Stimulated activated CD8-positive, alpha-beta memory T cell treated with anti-CD3 and anti-CD28 coated beads, Interleukin-7, amount 100 ng/mL, for 1 hour (primary cell): ENCODE measurements around the gene RNF34.
A peak's percentile ranks its signal among the peaks of the same experiment; 100 is the strongest.

Experiments
- DNase-seq, 2 donors: peaks; one replicate each; pipeline ENCODE4 v3.0.0-alpha.2; 2020; ENCODE audit warnings: low read depth in 2 of 2

Gene RNF34

GRCh38 chr12:121466794-121467637 lies 67.1 kb downstream of the RNF34 start:
- peak; percentile 73 to 75 for DNase-seq

- no peak for DNase-seq
Observed at GRCh38 chr12:121467638-121468498, 68.0 kb downstream of the RNF34 start.

DNA sequence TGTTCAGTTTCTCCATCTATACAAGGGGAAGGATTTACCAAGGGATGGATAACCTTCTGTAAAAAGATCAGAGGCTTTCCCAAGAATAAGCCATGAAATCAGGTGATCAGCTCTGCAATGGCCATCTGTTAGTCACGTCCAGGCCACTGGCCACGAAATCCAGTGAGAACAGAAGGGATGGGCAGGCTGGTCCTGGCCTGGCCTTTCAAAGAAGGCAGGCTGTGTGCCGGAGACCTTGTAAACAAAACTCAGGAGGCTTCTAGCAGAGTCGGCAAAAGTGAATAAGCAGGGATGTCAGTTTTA lies 68.5 kb downstream of the RNF34 start:
- DNase-seq = no peak

DNA sequence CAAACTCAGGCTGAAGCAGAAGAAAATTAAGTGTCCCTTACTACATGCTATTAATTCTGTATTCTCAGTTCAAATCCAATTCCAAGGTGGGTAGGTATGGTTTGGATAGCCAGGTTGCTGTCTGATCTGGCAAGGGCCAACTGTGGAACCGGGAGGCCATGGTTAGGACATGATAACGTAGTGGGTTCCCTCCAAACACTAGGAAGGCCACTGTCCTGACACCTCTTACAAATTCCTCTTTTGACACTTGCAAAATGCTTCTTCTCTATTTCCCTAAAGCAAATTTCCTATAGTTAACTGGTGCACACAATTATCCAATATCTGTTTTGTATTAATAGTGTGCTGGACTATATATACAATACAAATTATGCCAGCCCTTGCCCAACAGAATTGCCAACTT lies 70.8 kb downstream of the RNF34 start:
- DNase-seq = no peak

- DNase-seq = no peak
Observed at GRCh38 chr12:121472150-121472905, 72.4 kb downstream of the RNF34 start.
